SH-SY5Y (cell line): ENCODE measurements around the gene IER5L.

Experiments used
- GATA2 ChIP-seq: IDR thresholded peaks from 2 replicates; pipeline ENCODE4 v1.6.1; 2011; ENCODE audit warnings: mild to moderate bottlenecking, low read depth, low read length
- GATA3 ChIP-seq: IDR thresholded peaks from 2 replicates; pipeline ENCODE4 v1.6.1; 2011; ENCODE audit warnings: low read depth, mild to moderate bottlenecking, low read length, moderate library complexity

- TF ChIP-seq GATA2, result no peak
- TF ChIP-seq GATA3, result no peak
Measured at GRCh38 chr9:129137292-129138143, 40.5 kb downstream of the IER5L start.
